OCI-LY1 (cell line): ENCODE measurements around the gene SERGEF.

Experiments used
- CTCF ChIP-seq: fragments of 200-600 bp; sonication (generic), shearing (Covaris generic); IDR thresholded peaks from 2 replicates; pipeline ENCODE4 v1.5.1; 2017; ENCODE audit warnings: mild to moderate bottlenecking, antibody characterized with exemption, low read length, moderate library complexity, mixed read lengths
- EZH2 ChIP-seq: fragments of 200-600 bp; sonication (generic), shearing (Covaris generic); IDR thresholded peaks from 2 replicates; pipeline ENCODE4 v1.8.0; 2017; ENCODE audit warnings: borderline replicate concordance, mixed run types, mild to moderate bottlenecking, antibody characterized with exemption, low read length, moderate library complexity, mixed read lengths

GRCh38 chr11:17852246-17852645 is 160.6 kb downstream of the SERGEF start:
- TF ChIP-seq CTCF (no peak), EZH2 (no peak)
